ENCODE data around the gene PNP.

PNP gene

DNA sequence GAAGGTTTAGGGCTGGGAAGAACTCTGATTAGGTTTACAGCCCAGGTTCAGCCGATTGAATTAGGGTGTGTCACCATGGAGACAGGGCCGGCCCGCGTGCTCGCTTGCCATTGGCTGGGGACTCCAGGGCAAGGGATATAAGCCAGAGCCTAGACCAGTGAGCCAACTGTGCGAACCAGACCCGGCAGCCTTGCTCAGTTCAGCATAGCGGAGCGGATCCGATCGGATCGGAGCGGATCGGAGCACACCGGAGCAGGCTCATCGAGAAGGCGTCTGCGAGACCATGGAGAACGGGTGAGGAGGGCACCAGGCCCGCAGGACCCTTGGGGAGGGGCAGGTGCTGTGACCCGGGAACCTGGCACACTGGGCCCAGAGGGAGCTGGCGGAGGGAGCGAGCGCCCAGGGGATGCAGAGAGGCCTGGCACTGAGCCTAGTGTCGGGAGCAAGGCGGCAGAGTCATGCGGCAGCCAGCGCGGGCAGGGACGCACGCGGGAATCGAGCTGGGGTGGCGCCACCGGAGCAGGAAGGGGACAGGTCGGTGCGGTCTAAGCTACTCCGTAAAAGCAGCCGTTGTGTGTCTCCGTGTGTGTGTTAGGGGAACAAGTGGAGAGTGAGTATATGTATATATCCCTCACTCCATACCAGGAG, at the start of gene PNP:
TSS of gene PNP (plus strand) at position 165 of the 648 bp plus-strand sequence. CDS start at position 284, 119 bp downstream.
- Histone ChIP-seq H3K27ac (ENCODE audit: low read depth, low read length) (peak within 1 kb of the TSS; percentile 68; the same call in 1 of the 2 replicates), H3K4me1 (ENCODE audit: control insufficient read depth, insufficient read depth, low read length) (peaks cover 11% of the 10 kb centered on the region), H3K9ac (ENCODE audit: low read length) (peak within 1 kb of the TSS; percentile 96), H3K27me3 (ENCODE audit: control insufficient read depth, insufficient read depth, low read length) (no peaks in the 10 kb centered on the region), H3K9me3 (ENCODE audit: control insufficient read depth, insufficient read depth, low read depth, low read length) (no peaks in the 10 kb centered on the region), H3K36me3 (ENCODE audit: control insufficient read depth, insufficient read depth, low read length) (peaks cover 30% of the 10 kb centered on the region), H3K4me3 (ENCODE audit: low read depth, low read length) (peak within 1 kb of the TSS; percentile 92)

DNA sequence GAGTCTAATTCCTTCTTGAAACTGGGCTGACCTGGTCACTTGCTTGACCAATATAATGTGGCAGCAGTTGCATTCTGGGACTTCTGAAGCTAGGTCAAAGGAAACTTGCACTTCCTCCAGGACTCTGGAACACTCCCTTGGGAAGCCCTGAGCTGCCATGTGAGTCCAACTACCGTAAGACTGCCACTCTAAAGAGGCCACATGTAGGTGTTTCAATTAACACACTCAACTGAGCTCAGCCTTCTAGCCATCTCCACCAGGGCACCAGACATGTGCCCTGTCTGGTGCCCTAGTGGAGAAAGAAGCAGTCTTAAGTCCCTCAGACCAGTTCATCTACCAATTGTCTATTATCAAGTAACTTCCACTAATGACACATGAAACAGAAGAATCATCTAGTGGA, 49.8 kb upstream of the PNP start:
- Histone ChIP-seq H3K36me3 (ENCODE audit: control insufficient read depth, insufficient read depth, low read length) (no peaks in the 10 kb centered on the region), H3K4me3 (ENCODE audit: low read depth, low read length) (no peak overlapping the region), H3K27me3 (ENCODE audit: control insufficient read depth, insufficient read depth, low read length) (no peaks in the 10 kb centered on the region), H3K27ac (ENCODE audit: low read depth, low read length) (no peak overlapping the region), H3K9me3 (ENCODE audit: control insufficient read depth, insufficient read depth, low read depth, low read length) (no peaks in the 10 kb centered on the region), H3K9ac (ENCODE audit: low read length) (no peak overlapping the region), H3K4me1 (ENCODE audit: control insufficient read depth, insufficient read depth, low read length) (peaks cover 12% of the 10 kb centered on the region; the same call in 1 of the 2 replicates)

DNA sequence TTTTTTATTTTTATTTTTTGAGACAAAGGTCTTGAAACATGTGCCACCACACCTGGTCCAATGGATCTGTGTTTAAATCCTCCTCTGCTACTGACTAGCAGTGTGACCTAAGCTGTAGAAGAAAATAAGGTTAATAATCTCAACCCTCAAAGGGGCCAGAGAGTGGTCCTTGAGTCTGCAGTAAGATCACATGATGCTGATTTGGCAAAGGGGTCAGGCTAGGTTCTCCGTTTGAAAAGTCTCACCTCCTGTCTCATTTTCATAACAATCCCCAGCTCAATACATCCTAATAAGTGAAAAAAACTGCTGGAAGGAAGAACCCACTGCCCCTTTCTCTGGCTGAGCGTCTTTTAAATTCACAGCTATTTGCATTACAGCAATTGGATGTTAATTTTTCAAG, 47.9 kb upstream of the PNP start:
- H3K27ac ChIP-seq (ENCODE audit: low read depth, low read length) = no peak overlapping the region
- peaks cover 9% of the 10 kb centered on the region; the same call in 1 of the 2 replicates for H3K4me1 ChIP-seq (ENCODE audit: control insufficient read depth, insufficient read depth, low read length)
- H3K9me3 ChIP-seq (ENCODE audit: control insufficient read depth, insufficient read depth, low read depth, low read length) = no peaks in the 10 kb centered on the region
- H3K36me3 ChIP-seq (ENCODE audit: control insufficient read depth, insufficient read depth, low read length) = no peaks in the 10 kb centered on the region
- no peak overlapping the region for H3K4me3 ChIP-seq (ENCODE audit: low read depth, low read length)
- H3K9ac ChIP-seq (ENCODE audit: low read length) = no peak overlapping the region
- no peaks in the 10 kb centered on the region for H3K27me3 ChIP-seq (ENCODE audit: control insufficient read depth, insufficient read depth, low read length)

DNA sequence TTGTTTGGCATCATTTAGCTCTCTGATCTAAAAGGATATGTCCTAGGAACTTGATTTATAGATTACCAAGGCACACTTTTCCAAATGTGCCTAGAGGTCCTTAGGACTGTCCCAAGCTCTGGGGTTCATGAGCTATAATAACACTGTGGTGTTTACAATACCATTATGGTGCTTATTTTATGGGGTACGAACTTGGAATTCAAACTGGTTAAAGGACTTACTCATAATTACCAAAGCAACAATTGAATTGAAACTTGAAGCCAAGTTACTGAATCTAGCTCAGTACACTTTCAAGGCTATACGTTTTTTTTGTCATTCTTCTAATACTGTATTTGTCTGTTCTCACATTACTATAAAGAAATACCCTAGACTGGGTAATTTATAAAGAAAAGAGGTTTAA, 46.3 kb upstream of the PNP start:
- no peak overlapping the region for H3K4me3 ChIP-seq (ENCODE audit: low read depth, low read length)
- no peaks in the 10 kb centered on the region for H3K36me3 ChIP-seq (ENCODE audit: control insufficient read depth, insufficient read depth, low read length)
- H3K27me3 ChIP-seq (ENCODE audit: control insufficient read depth, insufficient read depth, low read length) = no peaks in the 10 kb centered on the region
- H3K27ac ChIP-seq (ENCODE audit: low read depth, low read length) = no peak overlapping the region
- H3K9ac ChIP-seq (ENCODE audit: low read length) = no peak overlapping the region
- no peaks in the 10 kb centered on the region for H3K9me3 ChIP-seq (ENCODE audit: control insufficient read depth, insufficient read depth, low read depth, low read length)
- H3K4me1 ChIP-seq (ENCODE audit: control insufficient read depth, insufficient read depth, low read length) = peaks cover 17% of the 10 kb centered on the region; the same call in 1 of the 2 replicates

DNA sequence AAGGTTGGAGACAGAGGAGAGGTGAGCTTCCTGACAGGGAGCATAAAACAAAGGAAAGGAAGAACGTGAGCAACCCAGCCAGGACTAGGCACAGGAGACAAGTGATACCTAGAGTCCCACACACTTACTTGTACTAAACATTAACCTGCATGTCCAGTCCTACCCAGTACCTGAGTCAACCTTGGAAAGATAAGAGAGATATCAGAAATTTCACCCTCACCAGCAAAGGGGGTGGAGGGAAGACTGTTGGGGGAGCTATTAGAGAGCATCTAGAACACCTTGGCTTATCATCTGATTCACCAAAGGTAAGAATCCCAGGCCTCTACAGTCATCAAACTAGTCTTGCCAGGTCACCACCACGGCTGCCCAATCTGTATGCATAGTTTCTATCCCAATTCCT, 44.4 kb upstream of the PNP start:
- Histone ChIP-seq H3K36me3 (ENCODE audit: control insufficient read depth, insufficient read depth, low read length) (no peaks in the 10 kb centered on the region), H3K27me3 (ENCODE audit: control insufficient read depth, insufficient read depth, low read length) (no peaks in the 10 kb centered on the region), H3K9me3 (ENCODE audit: control insufficient read depth, insufficient read depth, low read depth, low read length) (no peaks in the 10 kb centered on the region), H3K9ac (ENCODE audit: low read length) (no peak overlapping the region), H3K4me3 (ENCODE audit: low read depth, low read length) (no peak overlapping the region), H3K4me1 (ENCODE audit: control insufficient read depth, insufficient read depth, low read length) (peaks cover 22% of the 10 kb centered on the region; the same call in 1 of the 2 replicates), H3K27ac (ENCODE audit: low read depth, low read length) (no peak overlapping the region)

DNA sequence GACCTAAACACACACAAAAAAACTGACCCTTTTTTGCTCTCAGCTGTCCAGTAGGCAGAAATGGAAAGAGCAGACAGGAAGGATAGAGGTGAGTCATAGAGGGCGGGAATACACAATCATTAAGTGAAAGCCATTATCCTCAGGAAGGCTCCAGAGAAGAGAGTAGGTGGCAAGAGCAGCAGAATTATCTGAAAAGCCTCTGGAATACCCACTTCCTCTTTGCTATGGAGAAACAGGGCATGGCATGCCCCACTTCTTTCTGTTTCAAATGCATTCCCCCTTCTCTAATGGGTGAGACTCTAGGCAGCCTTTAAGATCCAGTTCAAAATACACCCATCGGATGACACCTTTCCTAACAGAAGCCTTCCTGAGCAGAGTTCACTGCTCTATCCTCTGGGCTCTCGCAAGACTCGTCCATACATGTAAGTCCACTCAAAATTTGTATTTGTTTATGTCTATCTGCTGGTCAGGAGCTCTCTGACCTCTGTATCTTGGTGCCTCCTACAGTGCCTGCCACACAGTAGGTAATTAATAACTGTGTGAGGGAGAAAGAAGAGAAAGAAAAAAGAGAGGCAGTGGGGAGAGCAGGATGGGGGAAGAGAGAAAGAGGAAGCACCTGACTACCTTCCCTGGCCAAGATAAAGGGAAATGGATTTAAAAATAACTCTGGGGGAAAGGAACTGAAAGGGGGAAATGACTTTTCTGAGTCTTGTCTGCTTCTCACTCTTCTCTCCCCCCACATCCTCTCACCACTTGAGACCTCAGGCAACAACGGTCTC, 41.8 kb upstream of the PNP start:
- Histone ChIP-seq H3K9me3 (ENCODE audit: control insufficient read depth, insufficient read depth, low read depth, low read length) (no peaks in the 10 kb centered on the region), H3K4me3 (ENCODE audit: low read depth, low read length) (peak overlapping the region; percentile 15; the same call in 1 of the 2 replicates), H3K27ac (ENCODE audit: low read depth, low read length) (peak overlapping the region; percentile 47; the same call in 1 of the 2 replicates), H3K36me3 (ENCODE audit: control insufficient read depth, insufficient read depth, low read length) (no peaks in the 10 kb centered on the region), H3K27me3 (ENCODE audit: control insufficient read depth, insufficient read depth, low read length) (no peaks in the 10 kb centered on the region), H3K9ac (ENCODE audit: low read length) (peak overlapping the region; percentile 41), H3K4me1 (ENCODE audit: control insufficient read depth, insufficient read depth, low read length) (peaks cover 16% of the 10 kb centered on the region; the same call in 1 of the 2 replicates)

DNA sequence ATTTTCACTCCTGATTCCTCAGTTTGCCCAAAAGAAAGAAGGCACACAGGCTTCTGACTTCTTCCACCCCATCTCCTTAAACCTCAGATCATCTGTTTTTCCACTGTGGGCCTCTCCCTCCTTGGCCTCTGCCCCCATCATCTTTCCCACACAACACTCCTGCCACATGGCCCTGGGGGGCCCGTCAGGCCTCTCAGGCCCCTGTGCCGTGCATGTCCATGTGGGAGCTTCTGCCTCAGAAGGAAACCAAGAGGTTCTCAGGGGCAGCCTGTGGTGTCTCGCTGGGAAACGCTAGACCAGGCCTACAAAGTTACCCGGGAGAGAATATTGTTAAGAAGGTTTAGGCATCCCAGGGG, 41.2 kb upstream of the PNP start:
- Histone ChIP-seq H3K36me3 (ENCODE audit: control insufficient read depth, insufficient read depth, low read length) (no peaks in the 10 kb centered on the region), H3K27ac (ENCODE audit: low read depth, low read length) (no peak overlapping the region), H3K9ac (ENCODE audit: low read length) (no peak overlapping the region), H3K9me3 (ENCODE audit: control insufficient read depth, insufficient read depth, low read depth, low read length) (no peaks in the 10 kb centered on the region), H3K4me1 (ENCODE audit: control insufficient read depth, insufficient read depth, low read length) (peaks cover 16% of the 10 kb centered on the region; the same call in 1 of the 2 replicates), H3K27me3 (ENCODE audit: control insufficient read depth, insufficient read depth, low read length) (no peaks in the 10 kb centered on the region), H3K4me3 (ENCODE audit: low read depth, low read length) (no peak overlapping the region; the same call in 1 of the 2 replicates)

DNA sequence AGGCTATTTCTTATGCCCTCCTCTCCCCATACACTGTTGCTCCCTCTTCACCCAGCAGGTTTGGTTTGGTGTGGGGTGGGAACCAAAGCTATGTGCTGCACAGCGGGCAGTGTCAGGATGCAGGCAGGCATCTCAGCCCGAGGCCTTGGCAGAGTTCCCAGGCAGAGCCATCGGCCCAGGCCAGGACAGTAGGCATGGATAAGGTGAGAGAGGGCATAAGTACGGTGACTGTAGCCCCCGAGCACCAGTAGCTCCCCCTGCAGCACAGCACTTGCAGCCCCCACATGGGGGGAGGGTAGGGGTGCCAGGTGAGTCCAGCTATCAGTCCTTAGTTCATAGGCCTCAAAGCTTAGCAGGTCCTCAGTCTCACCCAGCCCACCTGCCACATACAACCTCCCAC, 40.4 kb upstream of the PNP start:
- Histone ChIP-seq H3K4me1 (ENCODE audit: control insufficient read depth, insufficient read depth, low read length) (peaks cover 13% of the 10 kb centered on the region; the same call in 1 of the 2 replicates), H3K27ac (ENCODE audit: low read depth, low read length) (no peak overlapping the region), H3K36me3 (ENCODE audit: control insufficient read depth, insufficient read depth, low read length) (no peaks in the 10 kb centered on the region), H3K9me3 (ENCODE audit: control insufficient read depth, insufficient read depth, low read depth, low read length) (no peaks in the 10 kb centered on the region), H3K27me3 (ENCODE audit: control insufficient read depth, insufficient read depth, low read length) (no peaks in the 10 kb centered on the region), H3K4me3 (ENCODE audit: low read depth, low read length) (no peak overlapping the region), H3K9ac (ENCODE audit: low read length) (no peak overlapping the region)

DNA sequence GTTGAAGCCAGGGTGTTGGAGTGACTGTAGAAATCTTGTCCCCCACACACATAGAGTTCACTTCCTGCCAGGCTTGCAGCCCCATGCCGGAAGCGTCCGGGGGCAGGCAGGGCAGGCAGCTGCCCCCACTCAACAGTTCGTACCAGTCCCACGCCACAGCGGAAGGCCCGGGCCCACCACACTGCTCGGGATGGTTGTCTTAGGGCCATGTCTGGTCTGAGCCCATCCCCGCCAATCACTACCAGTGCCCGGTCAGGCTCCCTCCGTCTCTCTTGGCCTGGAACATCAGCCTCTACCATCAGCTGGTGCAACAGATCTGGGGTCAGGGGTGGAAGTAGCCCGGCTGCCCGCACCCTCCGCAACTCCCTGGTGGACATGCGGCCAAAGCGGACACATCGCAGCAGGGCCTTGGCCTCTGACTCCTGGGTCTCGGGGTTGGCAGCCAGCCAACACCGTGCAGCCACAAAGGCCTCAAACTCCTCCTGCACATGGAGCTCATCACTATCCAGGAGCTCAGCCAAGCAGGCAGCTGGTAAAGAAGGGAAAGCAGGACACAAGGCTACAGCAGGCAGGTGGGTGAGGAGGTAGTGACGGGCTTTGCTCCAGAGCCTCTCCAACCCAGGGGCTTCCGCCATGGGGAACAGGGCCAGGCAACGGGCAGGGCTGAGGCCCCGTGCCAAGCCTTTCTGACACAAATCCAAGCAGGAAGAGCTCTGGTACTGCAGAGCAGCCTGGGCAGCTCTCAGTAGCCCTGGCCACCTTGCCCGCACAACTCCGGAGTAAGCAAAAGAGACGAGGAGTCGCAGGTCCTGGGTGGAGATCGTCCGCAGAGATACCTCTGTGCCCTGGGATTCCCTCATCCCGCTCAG, 39.2 kb upstream of the PNP start:
- Histone ChIP-seq H3K9me3 (ENCODE audit: control insufficient read depth, insufficient read depth, low read depth, low read length) (no peaks in the 10 kb centered on the region), H3K9ac (ENCODE audit: low read length) (no peak overlapping the region), H3K4me3 (ENCODE audit: low read depth, low read length) (no peak overlapping the region), H3K27ac (ENCODE audit: low read depth, low read length) (no peak overlapping the region), H3K4me1 (ENCODE audit: control insufficient read depth, insufficient read depth, low read length) (peaks cover 17% of the 10 kb centered on the region; the same call in 1 of the 2 replicates), H3K27me3 (ENCODE audit: control insufficient read depth, insufficient read depth, low read length) (no peaks in the 10 kb centered on the region), H3K36me3 (ENCODE audit: control insufficient read depth, insufficient read depth, low read length) (no peaks in the 10 kb centered on the region)

DNA sequence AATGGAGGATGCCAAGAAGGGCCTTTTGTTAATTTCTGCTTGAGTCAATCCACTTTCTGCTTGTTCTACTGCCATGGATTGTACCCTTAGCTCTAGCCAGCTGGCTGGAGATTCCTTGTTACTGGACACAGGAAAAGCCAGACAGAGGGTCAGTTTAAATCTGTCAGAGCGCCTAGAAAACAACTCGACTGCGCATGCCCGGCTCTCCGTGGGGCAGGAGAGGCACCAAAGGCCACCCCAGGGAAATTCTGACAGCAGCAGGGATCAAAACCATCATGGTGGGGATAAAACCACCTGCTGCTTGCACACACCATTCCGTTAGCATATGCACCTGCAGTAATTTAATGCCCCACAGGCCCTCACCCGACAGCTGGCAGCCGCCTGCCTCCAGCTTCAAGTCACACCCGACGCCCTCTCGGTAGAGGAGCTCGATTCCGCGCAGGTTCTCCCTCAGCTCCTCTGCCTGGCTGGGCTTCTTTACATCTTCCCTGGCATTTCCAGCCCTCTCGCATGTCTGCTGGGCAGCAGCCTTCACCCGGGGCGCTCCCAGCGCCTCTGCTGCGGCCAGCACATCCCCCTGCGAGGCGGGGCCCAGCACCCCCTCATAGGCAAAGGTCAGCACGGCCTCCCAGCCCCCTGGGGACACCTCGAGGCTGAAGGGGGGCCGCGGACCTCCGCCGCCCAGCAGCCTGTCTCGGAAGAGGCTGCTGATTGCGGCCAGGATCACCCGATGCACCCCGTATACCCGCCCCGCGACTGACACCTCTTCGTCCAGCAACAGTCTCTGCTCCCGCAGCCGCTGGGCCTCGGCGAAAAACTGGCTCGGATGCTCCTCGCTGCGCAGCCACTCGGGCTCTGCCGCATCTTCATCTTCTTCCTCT, 34.3 kb upstream of the PNP start:
- H3K36me3 ChIP-seq (ENCODE audit: control insufficient read depth, insufficient read depth, low read length) = no peaks in the 10 kb centered on the region
- H3K4me1 ChIP-seq (ENCODE audit: control insufficient read depth, insufficient read depth, low read length) = peaks cover 7% of the 10 kb centered on the region; the same call in 1 of the 2 replicates
- H3K9ac ChIP-seq (ENCODE audit: low read length) = no peak overlapping the region
- no peak overlapping the region; the same call in 1 of the 2 replicates for H3K4me3 ChIP-seq (ENCODE audit: low read depth, low read length)
- H3K27ac ChIP-seq (ENCODE audit: low read depth, low read length) = no peak overlapping the region
- no peaks in the 10 kb centered on the region for H3K27me3 ChIP-seq (ENCODE audit: control insufficient read depth, insufficient read depth, low read length)
- H3K9me3 ChIP-seq (ENCODE audit: control insufficient read depth, insufficient read depth, low read depth, low read length) = no peaks in the 10 kb centered on the region
